Karpas-422 (cell line): Measurements from ENCODE around the gene MZF1. TPM values are rescaled to one million over a fixed set of nuclear protein-coding genes. Genes with fewer than 3 reads are reported as not detected.

Source experiments
- DNase-seq: peaks from one replicate; pipeline ENCODE4 v3.0.0-alpha.2; 2015
- H2AFZ ChIP-seq: fragments of 200-600 bp; sonication (generic); 2 replicates; pipeline ENCODE4 v1.6.1; 2014; ENCODE audit warnings: antibody characterized with exemption, low read length, mixed read lengths
- H3K27ac ChIP-seq: fragments of 200-600 bp; sonication (generic); 2 replicates; pipeline ENCODE4 v1.5.1; 2014; ENCODE audit warnings: mild to moderate bottlenecking, low read length, moderate library complexity
- H3K27me3 ChIP-seq: fragments of 200-600 bp; sonication (generic); 2 replicates; pipeline ENCODE4 v1.6.1; 2014; ENCODE audit warnings: low read length, mixed read lengths
- H3K36me3 ChIP-seq: fragments of 200-600 bp; sonication (generic); 2 replicates; pipeline ENCODE4 v1.6.1; 2014; ENCODE audit warnings: low read length, mixed read lengths; ENCODE audit not compliant: insufficient read depth
- H3K4me1 ChIP-seq: fragments of 200-600 bp; sonication (generic); 2 replicates; pipeline ENCODE4 v1.6.1; 2014; ENCODE audit warnings: mild to moderate bottlenecking, low read length, mixed read lengths
- H3K4me2 ChIP-seq: fragments of 200-600 bp; sonication (generic); 2 replicates; pipeline ENCODE4 v1.6.1; 2014; ENCODE audit warnings: low read length, low read depth, mild to moderate bottlenecking; ENCODE audit not compliant: poor library complexity, severe bottlenecking
- H3K4me3 ChIP-seq: fragments of 200-600 bp; sonication (generic); 2 replicates; pipeline ENCODE4 v1.5.1; 2014; ENCODE audit warnings: mild to moderate bottlenecking, antibody characterized with exemption, low read length, mixed read lengths
- H3K79me2 ChIP-seq: fragments of 200-600 bp; sonication (generic); 2 replicates; pipeline ENCODE4 v1.6.1; 2014; ENCODE audit warnings: mild to moderate bottlenecking, low read length, mixed read lengths
- H3K9ac ChIP-seq: fragments of 200-600 bp; sonication (generic); 2 replicates; pipeline ENCODE4 v1.6.0; 2014; ENCODE audit warnings: low read length
- H3K9me2 ChIP-seq: fragments of 200-600 bp; sonication (generic), shearing (Covaris generic); replicated peaks from 2 replicates; pipeline ENCODE4 v1.6.0; 2014; ENCODE audit warnings: mild to moderate bottlenecking, low read length, moderate library complexity; ENCODE audit not compliant: insufficient read depth
- H3K9me3 ChIP-seq: fragments of 300-700, 200-600 bp; sonication (generic); 2 replicates; pipeline ENCODE4 v1.6.1; 2014; ENCODE audit warnings: low read length, mixed read lengths
- H4K20me1 ChIP-seq: fragments of 200-600 bp; sonication (generic); 2 replicates; pipeline ENCODE4 v1.6.1; 2014; ENCODE audit warnings: mild to moderate bottlenecking, antibody characterized with exemption, low read length, low read depth; ENCODE audit not compliant: insufficient read depth
- total RNA-seq: library from RNA; depleted of rRNA; stranded (reverse); fragments of >200 nt; shearing (Covaris generic); gene quantifications from 2 replicates; pipeline ENCODE4 v1.2.3, GENCODE V29; 2014; ENCODE audit warnings: low replicate concordance

MZF1 gene
- total RNA-seq, 1 experiment from 2014 or later, result 13.3 TPM

DNA sequence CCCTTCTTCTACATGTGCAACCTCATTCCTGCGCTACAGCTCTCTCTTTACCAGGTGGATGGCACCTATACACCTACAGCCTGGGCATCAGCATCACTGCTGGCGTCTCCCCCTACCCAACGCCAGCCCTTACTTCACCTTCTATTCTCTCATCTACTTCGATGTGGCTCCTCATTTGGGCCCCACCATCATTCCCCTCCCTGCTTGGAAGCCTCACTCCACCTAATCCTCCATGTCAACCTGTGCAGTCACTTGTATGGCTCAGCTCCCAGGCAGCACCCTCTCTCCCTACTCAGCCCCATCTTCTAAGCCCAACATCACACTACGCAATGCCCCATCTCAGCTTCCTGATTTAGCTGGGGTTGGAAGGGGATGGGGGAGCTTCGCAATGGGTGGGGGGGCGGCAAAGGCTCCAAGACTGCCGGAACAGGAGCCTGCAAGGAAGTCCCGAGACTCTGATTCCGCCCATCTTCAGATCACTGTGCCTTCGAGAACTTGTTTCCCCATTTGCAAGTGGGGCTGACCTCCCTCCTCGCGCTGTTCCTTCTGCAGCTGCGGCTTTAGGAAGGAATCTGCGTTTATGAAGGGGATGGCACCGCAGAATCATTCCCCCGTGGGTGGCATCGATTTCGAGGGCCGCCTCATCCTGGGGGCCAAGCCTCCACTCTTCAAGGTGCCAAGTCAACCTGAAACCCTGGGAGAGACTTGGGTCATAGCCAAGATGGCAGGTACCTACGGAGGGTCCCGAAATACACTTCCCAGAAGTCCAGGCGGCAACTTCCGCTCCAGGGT, 913 bp downstream of the MZF1 start:
- Histone ChIP-seq H3K4me1 (peaks cover 21% of the 10 kb centered on the region), H3K4me3 (peak overlapping the region; percentile 81), H3K9me3 (no peaks in the 10 kb centered on the region), H4K20me1 (no peaks in the 10 kb centered on the region), H3K79me2 (peaks cover 8% of the 10 kb centered on the region), H3K9ac (peak overlapping the region; percentile 64), H3K36me3 (no peaks in the 10 kb centered on the region), H3K9me2 (no peaks in the 10 kb centered on the region), H3K27me3 (no peaks in the 10 kb centered on the region), H2AFZ (no peak overlapping the region), H3K4me2 (peak overlapping the region; percentile 91), H3K27ac (no peak overlapping the region)
- DNase-seq, result no peak

DNA sequence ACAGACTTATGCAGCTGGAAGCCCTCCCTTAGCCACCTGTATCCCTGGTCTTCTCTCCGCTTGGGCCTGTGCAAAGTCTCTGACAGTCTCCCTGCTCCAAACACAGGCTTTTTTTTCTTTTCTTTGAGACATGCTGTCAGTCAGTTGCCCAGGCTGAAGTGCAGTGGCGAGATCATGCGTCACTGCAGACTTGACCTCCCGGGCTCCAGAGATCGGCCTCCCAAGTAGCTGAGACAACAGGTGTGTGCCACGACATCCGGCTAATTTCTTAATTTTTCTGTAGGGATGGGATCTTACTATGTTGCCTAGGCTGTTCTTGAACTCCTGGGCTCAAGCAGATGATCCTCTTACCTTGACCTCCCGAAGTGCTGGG, 1.6 kb downstream of the MZF1 start:
- Histone ChIP-seq H3K36me3 (no peaks in the 10 kb centered on the region), H4K20me1 (no peaks in the 10 kb centered on the region), H3K79me2 (peaks cover 8% of the 10 kb centered on the region), H3K9me3 (no peaks in the 10 kb centered on the region), H3K4me3 (peak overlapping the region; percentile 81; the same call in 1 of the 2 replicates), H3K27me3 (no peaks in the 10 kb centered on the region), H3K27ac (no peak overlapping the region), H3K9me2 (no peaks in the 10 kb centered on the region), H3K4me1 (peaks cover 21% of the 10 kb centered on the region), H3K9ac (peak overlapping the region; percentile 64; the same call in 1 of the 2 replicates), H3K4me2 (peak overlapping the region; percentile 91), H2AFZ (no peak overlapping the region)
- DNase-seq, result no peak

DNA sequence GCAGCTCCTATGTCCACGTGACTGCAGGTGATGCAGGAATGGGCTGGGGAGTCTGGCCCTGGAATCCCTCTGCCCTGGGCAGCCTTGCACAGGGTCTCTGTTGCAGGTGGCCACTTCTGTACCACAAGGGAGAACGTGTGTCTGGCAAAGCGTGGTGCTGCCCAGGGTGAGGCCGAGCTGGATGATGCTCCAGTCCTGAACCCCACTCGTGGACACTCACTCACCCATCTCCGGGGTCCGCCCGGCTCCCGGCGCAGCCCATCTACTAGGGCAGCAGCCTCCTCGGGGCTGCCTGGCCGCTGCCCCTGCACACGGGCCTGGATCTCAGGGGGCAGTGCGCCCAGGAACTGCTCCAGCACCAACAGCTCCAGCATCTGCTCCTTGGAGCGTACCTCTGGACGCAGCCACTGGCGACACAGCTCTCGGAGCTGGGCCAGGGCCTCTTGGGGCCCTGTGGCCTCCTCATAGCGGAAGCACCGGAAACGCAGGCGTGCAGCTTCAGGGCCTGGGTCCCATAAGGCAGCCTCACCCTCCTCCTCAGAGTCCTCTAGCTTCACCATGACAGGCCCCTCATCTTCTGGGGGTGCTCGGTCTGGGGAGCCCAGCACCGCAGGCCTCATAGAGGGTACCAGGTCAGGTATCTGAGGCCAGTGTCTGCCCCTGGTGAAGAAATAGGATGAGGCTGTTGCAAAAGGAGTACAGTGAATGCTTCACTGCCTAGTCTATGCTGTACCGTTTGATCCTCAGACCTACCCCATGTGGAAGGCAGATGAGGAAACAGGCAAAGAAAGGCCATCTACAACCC, 2.2 kb downstream of the MZF1 start:
- no peak overlapping the region for H3K4me3 ChIP-seq
- H3K79me2 ChIP-seq, result peaks cover 7% of the 10 kb centered on the region
- DNase-seq, result no peak
- peaks cover 21% of the 10 kb centered on the region for H3K4me1 ChIP-seq
- no peaks in the 10 kb centered on the region for H3K9me2 ChIP-seq
- no peak overlapping the region for H3K4me2 ChIP-seq
- no peaks in the 10 kb centered on the region for H3K9me3 ChIP-seq
- no peak overlapping the region for H3K9ac ChIP-seq
- no peaks in the 10 kb centered on the region for H3K36me3 ChIP-seq
- H3K27me3 ChIP-seq, result no peaks in the 10 kb centered on the region
- H3K27ac ChIP-seq, result no peak overlapping the region
- no peaks in the 10 kb centered on the region for H4K20me1 ChIP-seq
- no peak overlapping the region for H2AFZ ChIP-seq

DNA sequence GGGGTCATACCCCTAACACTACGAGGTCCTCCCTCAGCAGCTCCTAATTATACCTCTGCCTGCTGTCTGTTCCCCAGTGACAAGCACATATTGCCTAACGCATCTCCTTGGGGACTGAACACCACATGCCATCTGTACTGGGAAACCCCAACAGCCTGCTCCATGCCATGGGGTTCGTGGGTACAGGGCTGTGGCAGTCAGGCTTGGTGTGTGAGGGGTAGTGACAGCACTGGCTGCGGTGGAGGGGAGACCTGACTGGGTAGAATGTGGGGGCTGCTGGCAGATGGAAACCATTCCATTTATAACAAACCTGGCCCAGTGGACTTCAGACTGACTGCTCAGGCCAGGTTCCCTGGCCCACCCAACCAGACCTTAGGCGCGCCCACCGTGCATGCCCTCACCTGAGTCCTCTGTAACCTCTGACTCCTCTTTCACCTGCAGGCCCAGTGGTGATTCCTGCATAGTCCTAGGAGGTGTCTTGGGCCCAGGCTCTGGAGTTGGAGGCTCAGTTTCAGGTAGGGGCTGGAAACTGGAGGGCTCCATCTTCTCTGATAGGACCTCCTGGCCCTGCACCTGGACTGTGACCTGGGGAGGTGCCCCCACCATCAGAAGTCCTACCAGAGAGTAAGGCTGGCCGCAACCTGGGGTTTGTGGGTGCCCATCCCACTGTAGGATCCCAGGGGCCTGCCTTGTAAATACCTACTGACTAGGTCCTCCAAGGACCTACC, 3.0 kb downstream of the MZF1 start:
- H3K27ac ChIP-seq, result no peak overlapping the region
- H3K79me2 ChIP-seq, result 0 out of 2 replicates have a peak, but pooled peaks cover 2% of the 10 kb centered on the region
- H3K9ac ChIP-seq, result no peak overlapping the region
- no peaks in the 10 kb centered on the region for H3K27me3 ChIP-seq
- no peaks in the 10 kb centered on the region for H3K36me3 ChIP-seq
- H3K4me1 ChIP-seq, result peaks cover 21% of the 10 kb centered on the region
- no peaks in the 10 kb centered on the region for H3K9me3 ChIP-seq
- no peak overlapping the region for H2AFZ ChIP-seq
- H3K4me2 ChIP-seq, result no peak overlapping the region
- H3K9me2 ChIP-seq, result no peaks in the 10 kb centered on the region
- no peak overlapping the region for H3K4me3 ChIP-seq
- no peaks in the 10 kb centered on the region for H4K20me1 ChIP-seq
- no peak for DNase-seq

DNA sequence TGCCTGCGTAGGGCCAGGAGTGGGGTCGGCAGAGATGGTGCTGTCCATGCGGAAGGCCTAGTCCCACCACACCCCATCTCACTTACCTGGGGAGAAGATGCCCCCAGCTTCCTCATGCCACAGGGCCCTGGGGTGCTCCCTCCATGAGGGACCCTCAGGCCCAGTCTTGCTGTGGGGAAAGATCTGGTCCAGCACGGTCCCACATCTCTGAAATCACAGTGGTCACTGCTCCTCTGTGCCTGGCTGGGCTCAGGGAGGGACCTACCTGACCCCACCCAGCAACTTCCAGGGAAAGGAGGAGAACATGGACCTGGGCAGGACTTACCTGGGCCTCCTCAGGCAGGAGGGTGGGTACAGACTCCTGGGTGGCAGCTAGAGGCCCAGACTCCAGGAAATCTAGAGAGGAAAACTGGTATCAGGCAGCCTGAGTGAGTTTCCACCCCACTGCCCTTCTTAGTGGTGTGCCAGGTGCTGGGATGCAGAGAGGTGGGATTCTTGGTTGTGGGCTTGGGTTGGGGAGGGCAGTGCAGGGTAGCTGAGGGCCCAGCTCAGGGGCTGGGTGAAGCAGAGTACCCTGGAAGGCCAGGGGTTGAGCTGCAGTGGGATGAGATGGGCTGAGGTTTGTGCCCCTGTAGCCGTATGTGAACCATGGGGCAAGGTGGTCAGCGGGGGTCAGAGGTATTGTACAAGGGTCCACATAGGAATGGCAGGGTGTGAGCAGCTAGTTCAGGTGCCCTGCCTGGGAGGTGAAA, 3.8 kb downstream of the MZF1 start:
- H3K9me2 ChIP-seq, result no peaks in the 10 kb centered on the region
- no peak overlapping the region for H3K9ac ChIP-seq
- H3K4me3 ChIP-seq, result no peak overlapping the region
- no peak overlapping the region for H3K27ac ChIP-seq
- 0 out of 2 replicates have a peak, but pooled peaks cover 2% of the 10 kb centered on the region for H3K79me2 ChIP-seq
- peaks cover 19% of the 10 kb centered on the region for H3K4me1 ChIP-seq
- no peak overlapping the region for H2AFZ ChIP-seq
- no peaks in the 10 kb centered on the region for H3K36me3 ChIP-seq
- DNase-seq, result no peak
- H3K27me3 ChIP-seq, result no peaks in the 10 kb centered on the region
- no peaks in the 10 kb centered on the region for H4K20me1 ChIP-seq
- H3K9me3 ChIP-seq, result no peaks in the 10 kb centered on the region
- no peak overlapping the region for H3K4me2 ChIP-seq

DNA sequence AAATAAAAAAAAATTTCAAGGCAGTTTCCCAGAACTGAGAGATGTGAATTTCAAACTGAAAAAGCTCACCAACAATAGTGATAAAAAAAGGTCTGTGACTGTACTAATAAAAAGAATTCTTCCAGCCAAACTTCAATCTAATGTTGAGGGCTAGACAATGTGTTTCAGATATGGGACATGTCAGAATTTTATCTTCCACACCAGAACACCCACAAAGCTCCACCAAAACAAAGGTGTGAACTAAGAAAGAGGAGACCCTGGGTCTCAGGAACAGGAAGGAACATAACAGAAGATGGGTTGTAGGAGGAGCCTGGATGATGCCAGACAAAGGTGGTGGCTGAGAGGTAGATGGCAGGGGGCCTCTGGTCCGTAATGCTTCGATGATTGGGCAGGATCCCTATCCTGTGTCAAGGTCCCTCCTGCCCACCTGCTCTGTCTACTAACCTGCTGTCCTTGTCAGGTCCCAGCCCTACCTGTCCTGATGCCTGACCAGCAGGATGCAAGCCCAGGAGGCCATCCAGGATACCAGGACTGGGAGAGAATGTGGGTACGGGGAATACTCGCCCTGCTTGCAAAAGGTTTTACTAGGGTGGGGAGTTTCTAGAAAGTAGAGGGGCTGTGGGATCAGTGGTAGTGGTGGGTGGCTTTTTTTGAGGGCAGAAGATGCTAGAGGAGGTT, 4.5 kb downstream of the MZF1 start:
- H3K79me2 ChIP-seq, result 0 out of 2 replicates have a peak, but pooled peaks cover 2% of the 10 kb centered on the region
- H3K4me3 ChIP-seq, result no peak overlapping the region
- no peaks in the 10 kb centered on the region for H3K36me3 ChIP-seq
- no peak overlapping the region for H3K4me2 ChIP-seq
- H4K20me1 ChIP-seq, result no peaks in the 10 kb centered on the region
- no peak for DNase-seq
- H3K4me1 ChIP-seq, result peaks cover 19% of the 10 kb centered on the region
- no peak overlapping the region for H2AFZ ChIP-seq
- H3K27me3 ChIP-seq, result no peaks in the 10 kb centered on the region
- H3K27ac ChIP-seq, result no peak overlapping the region
- H3K9me2 ChIP-seq, result no peaks in the 10 kb centered on the region
- H3K9me3 ChIP-seq, result no peaks in the 10 kb centered on the region
- no peak overlapping the region for H3K9ac ChIP-seq

DNA sequence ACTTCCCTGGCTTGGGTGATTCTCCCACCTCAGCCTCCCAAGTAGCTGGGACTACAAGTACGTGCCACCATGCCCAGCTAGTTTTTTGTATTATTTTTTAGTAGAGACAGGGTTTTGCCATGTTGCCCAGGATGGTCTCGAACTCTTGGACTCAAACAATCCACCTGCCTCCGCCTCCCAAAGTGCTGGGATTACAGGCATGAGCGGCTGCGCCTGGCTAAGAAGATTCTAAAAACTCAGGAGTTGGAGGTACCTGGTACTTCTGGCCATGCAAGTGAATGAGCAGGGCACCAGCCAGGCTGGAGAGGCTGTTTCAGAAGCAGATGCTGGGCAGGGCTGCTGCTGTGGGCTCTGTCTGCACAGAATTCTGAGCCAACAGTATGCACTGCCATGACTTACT, 6.1 kb downstream of the MZF1 start:
- Histone ChIP-seq H4K20me1 (no peaks in the 10 kb centered on the region), H3K9me3 (no peaks in the 10 kb centered on the region), H2AFZ (no peak overlapping the region), H3K36me3 (no peaks in the 10 kb centered on the region), H3K79me2 (0 out of 2 replicates have a peak, but pooled peaks cover under 1% of the 10 kb centered on the region), H3K27me3 (no peaks in the 10 kb centered on the region), H3K4me3 (no peak overlapping the region), H3K9ac (no peak overlapping the region), H3K27ac (no peak overlapping the region), H3K4me2 (no peak overlapping the region), H3K9me2 (no peaks in the 10 kb centered on the region), H3K4me1 (peaks cover 29% of the 10 kb centered on the region)
- no peak for DNase-seq
